GM12878 (cell line): Measurements from ENCODE around the gene UBXN10. TPM values are rescaled to one million over a fixed set of nuclear protein-coding genes. Genes with fewer than 3 reads are reported as not detected.

Experiments used
- ATAC-seq: fragments of 200-7000 bp; cut with Tn5 transposase; 3 replicates; pipeline ENCODE4 v1.9.1; 2020; ENCODE audit warnings: mild to moderate bottlenecking, moderate library complexity
- BruUV-seq: library from RNA; stranded (reverse); fragments of 400-500 nt; replicated peaks from 2 replicates; lab custom pipeline; 2021; lab: Mats Ljungman, UMichigan
- CTCF ChIA-PET: fragments of 300-600 bp; sonication (Branson Sonifier 250); formaldehyde crosslinking; extraction: SDS; loops from one replicate; lab custom pipeline; 2021; ENCODE audit warnings: inconsistent platforms; lab: Yijun Ruan, JAX
- POLR2A ChIA-PET: fragments of 350-600 bp; formaldehyde crosslinking; extraction: SDS; loops from one replicate; lab custom pipeline; 2021; ENCODE audit warnings: inconsistent platforms; lab: Charles Lee
- RAD21 ChIA-PET: fragments of 300-600 bp; sonication (Branson Sonifier 250); formaldehyde crosslinking; loops from one replicate; lab custom pipeline; 2023; ENCODE audit warnings: antibody characterized with exemption; ENCODE audit not compliant: unreplicated experiment; lab: Charles Lee
- SMC1A ChIA-PET: fragments of 300-600 bp; sonication (Branson Sonifier 250); formaldehyde crosslinking; loops from one replicate; lab custom pipeline; 2023; ENCODE audit not compliant: unreplicated experiment, uncharacterized antibody; lab: Charles Lee
- DNase-seq: peaks from one replicate; pipeline ENCODE4 v3.0.0-alpha.2; 2011; ENCODE audit warnings: low read depth, low spot score
- FAIRE-seq: peaks from 3 replicates; lab custom pipeline; 2011; peaks lifted over from hg19 to GRCh38; lab: Jason Lieb, UNC
- H2AFZ ChIP-seq: 2 replicates; pipeline ENCODE4 v1.6.0; 2011; ENCODE audit warnings: low read depth, low read length, control low read depth; ENCODE audit not compliant: control insufficient read depth
- H3K27ac ChIP-seq: 2 replicates; pipeline ENCODE4 v1.5.1; 2011; ENCODE audit warnings: control low read depth; ENCODE audit not compliant: control insufficient read depth, insufficient read depth
- H3K27me3 ChIP-seq, 2 experiments: replicated peaks in 1 of 2; 2 replicates each; pipeline versions ENCODE4 v1.6.0 to v1.6.1; 2011; ENCODE audit warnings: low read length in 1 of 2; ENCODE audit not compliant: control insufficient read depth in 2 of 2, insufficient read depth in 2 of 2
- H3K36me3 ChIP-seq, 2 experiments: 2 replicates each; pipeline ENCODE4 v1.5.1; 2011; ENCODE audit warnings: low read length in 1 of 2; ENCODE audit not compliant: control insufficient read depth in 2 of 2, insufficient read depth in 2 of 2
- H3K4me1 ChIP-seq: 2 replicates; pipeline ENCODE4 v1.6.1; 2011; ENCODE audit warnings: mild to moderate bottlenecking, low read length, moderate library complexity, mixed read lengths; ENCODE audit not compliant: control insufficient read depth, insufficient read depth
- H3K4me2 ChIP-seq: 2 replicates; pipeline ENCODE4 v1.6.0; 2011; ENCODE audit warnings: control low read depth; ENCODE audit not compliant: control insufficient read depth, insufficient read depth
- H3K4me3 ChIP-seq: fragments of 200-600 bp; sonication (generic); 2 replicates; pipeline ENCODE4 v1.5.1; 2016
- H3K79me2 ChIP-seq: 2 replicates; pipeline ENCODE4 v1.6.0; 2011; ENCODE audit warnings: low read length; ENCODE audit not compliant: control insufficient read depth, insufficient read depth
- H3K9ac ChIP-seq: 2 replicates; pipeline ENCODE4 v1.8.0; 2011; ENCODE audit warnings: low read length, control low read depth, mixed read lengths; ENCODE audit not compliant: control insufficient read depth, insufficient read depth
- H3K9me3 ChIP-seq: replicated peaks from 3 replicates; pipeline ENCODE4 v1.5.1; 2011; ENCODE audit warnings: mild to moderate bottlenecking, low read length; ENCODE audit not compliant: control insufficient read depth, insufficient read depth
- H4K20me1 ChIP-seq: 2 replicates; pipeline ENCODE4 v1.6.0; 2011; ENCODE audit not compliant: control insufficient read depth, insufficient read depth
- ESRRA ChIP-seq: IDR thresholded peaks from 2 replicates; pipeline ENCODE4 v1.6.1; 2012; ENCODE audit warnings: mild to moderate bottlenecking, low read length, improper control_type of control experiment
- HDAC6 ChIP-seq: fragments of 200-600 bp; sonication (generic); IDR thresholded peaks from one replicate; pipeline ENCODE4 v1.8.0; 2017; ENCODE audit warnings: antibody characterized with exemption; ENCODE audit not compliant: unreplicated experiment
- IRF5 ChIP-seq: fragments of 450-650 bp; IDR thresholded peaks from 2 replicates; pipeline ENCODE4 v1.6.1; 2017; ENCODE audit warnings: borderline replicate concordance
- MAX ChIP-seq: IDR thresholded peaks from 2 replicates; pipeline ENCODE4 v1.6.1; 2012; ENCODE audit warnings: low read depth, low read length, improper control_type of control experiment
- NFYA ChIP-seq: IDR thresholded peaks from 2 replicates; pipeline ENCODE4 v1.6.1; 2011; ENCODE audit warnings: low read depth, mild to moderate bottlenecking, low read length, improper control_type of control experiment, borderline replicate concordance
- NFYB ChIP-seq: IDR thresholded peaks from 2 replicates; pipeline ENCODE4 v1.6.1; 2011; ENCODE audit warnings: low read depth, mild to moderate bottlenecking, low read length, improper control_type of control experiment, moderate library complexity; ENCODE audit not compliant: insufficient read depth
- POLR2A ChIP-seq: IDR thresholded peaks from 2 replicates; pipeline ENCODE4 v1.6.1; 2011; ENCODE audit warnings: low read depth, mild to moderate bottlenecking, low read length
- RELA ChIP-seq: fragments of 450-650 bp; IDR thresholded peaks from 2 replicates; pipeline ENCODE4 v1.8.0; 2014; ENCODE audit warnings: borderline replicate concordance; ENCODE audit not compliant: partially characterized antibody
- RELB ChIP-seq: fragments of 450-650 bp; IDR thresholded peaks from 2 replicates; pipeline ENCODE4 v1.6.1; 2017; ENCODE audit warnings: low read depth, mild to moderate bottlenecking, moderate library complexity
- SREBF1 ChIP-seq: IDR thresholded peaks from 2 replicates; pipeline ENCODE4 v1.6.1; 2012; ENCODE audit warnings: mild to moderate bottlenecking, low read length
- SREBF2 ChIP-seq: IDR thresholded peaks from 2 replicates; pipeline ENCODE4 v1.6.1; 2012; ENCODE audit warnings: mild to moderate bottlenecking, low read length
- STAT3 ChIP-seq: IDR thresholded peaks from 2 replicates; pipeline ENCODE4 v1.6.1; 2011; ENCODE audit warnings: low read depth, low read length, improper control_type of control experiment
- TCF3 ChIP-seq: IDR thresholded peaks from 2 replicates; pipeline ENCODE4 v1.6.1; 2012; ENCODE audit warnings: low read depth, mild to moderate bottlenecking, low read length, borderline replicate concordance; ENCODE audit not compliant: insufficient read depth
- USF2 ChIP-seq: IDR thresholded peaks from 2 replicates; pipeline ENCODE4 v1.6.1; 2011; ENCODE audit warnings: low read depth, low read length, improper control_type of control experiment, borderline replicate concordance
- WGBS: methylation state at CpG from one replicate; pipeline ENCODE4 v1.1.6; 2016; ENCODE audit warnings: low lambda C conversion rate; ENCODE audit not compliant: insufficient replicate concordance, insufficient coverage; ENCODE audit errors: missing lambda C conversion rate; 5-methylcytosine and 5-hydroxymethylcytosine counted together
- in situ Hi-C: fragments of 300-500 bp; cut with MboI; formaldehyde crosslinking; loops from 9 replicates; pipeline ENCODE4 v1.14.3; 2018; ENCODE audit warnings: mixed read lengths
- intact Hi-C: fragments of 100-400 bp; cut with micrococcal nuclease; formaldehyde crosslinking; loops from one replicate; pipeline ENCODE4 v1.14.2; 2022; ENCODE audit not compliant: unreplicated experiment
- polyA plus RNA-seq, 11 experiments: library from polyadenylated mRNA; depleted of rRNA in 4 of 11; unstranded in 6 of 11; stranded (reverse) in 5 of 11; fragments of >200 nt; fragmentation: Nextera tagmentation in 4 of 11; fragmentation: Illumina TruSeq in 1 of 11; extraction: Ambion mirVana in 4 of 11; extraction: Trizol in 1 of 11; gene quantifications; 1 replicate in 1 of 11; 2 replicates in 10 of 11; pipeline versions ENCODE4 v1.2.1 to v1.2.3, GENCODE V29; 2011 to 2016; ENCODE audit warnings: inconsistent platforms in 2 of 11, missing spikeins in 2 of 11, low read depth in 1 of 11
- total RNA-seq, 4 experiments: library from RNA; depleted of rRNA in 3 of 4; stranded (reverse); fragments of >200 nt in 3 of 4; fragmentation: Illumina TruSeq in 1 of 4; extraction: Trizol in 1 of 4; gene quantifications; 2 replicates each; pipeline versions ENCODE4 v1.2.1 to v1.2.3, GENCODE V29; 2013 to 2021

UBXN10 gene
- total and polyA plus RNA-seq, 10 of the 15 experiments (the other 5 are each of a cell fraction or from before 2014, with no cell fraction given), result 0.03 to 0.15 (median 0.06) TPM; not detected in 7

- TF ChIP-seq RELA (no peak), SREBF2 (no peak)
Observed at GRCh38 chr1:20148571-20149500, 37.1 kb upstream of the UBXN10 start (continued).

- Histone ChIP-seq H3K36me3 (no peaks in the 10 kb centered on the region), H3K27me3 (no peaks in the 10 kb centered on the region), H4K20me1 (no peaks in the 10 kb centered on the region), H3K27ac (no peak overlapping the region), H3K9me3 (no peaks in the 10 kb centered on the region), H3K79me2 (no peaks in the 10 kb centered on the region), H3K4me1 (peaks cover 9% of the 10 kb centered on the region), H3K9ac (no peak overlapping the region), H2AFZ (no peak overlapping the region), H3K4me3 (no peak overlapping the region), H3K4me2 (no peak overlapping the region)
- in situ Hi-C loops, result loop anchor here (5.0 kb wide), 1 partner anchor 232 kb away; no protein-coding TSS in a partner anchor
- SMC1A ChIA-PET, result interaction anchor here (0.7 to 6.0 kb wide), 2 partner anchors 49 to 229 kb away, joined by 5 to 31 read pairs; no protein-coding TSS in a partner anchor
- CTCF ChIA-PET, result interaction anchor here (10.8 kb wide), 1 partner anchor 50 kb away, joined by 181 read pairs; no protein-coding TSS in a partner anchor
- RAD21 ChIA-PET, result interaction anchor here (0.7 to 4.2 kb wide), 2 partner anchors 49 to 232 kb away, joined by 4 to 91 read pairs; no protein-coding TSS in a partner anchor
- 63% methylated on average over 23 of the region's 27 CpGs for WGBS
- POLR2A ChIA-PET, result no interaction called here
- DNase-seq, result no peak
- BruUV-seq, result no TSS peak
- no peak for FAIRE-seq
- ATAC-seq, result no peak
- intact Hi-C loops, result loop anchor here (5.0 kb wide), 1 partner anchor 48 kb away; no protein-coding TSS in a partner anchor
- TF ChIP-seq NFYA, result no peak
- no peak for TF ChIP-seq SREBF1
- no peak for TF ChIP-seq STAT3
- no peak for TF ChIP-seq ESRRA
- no peak for TF ChIP-seq USF2
- TF ChIP-seq MAX, result no peak
- TF ChIP-seq TCF3, result no peak
- TF ChIP-seq HDAC6, result no peak
- no peak for TF ChIP-seq POLR2A
- no peak for TF ChIP-seq IRF5
- TF ChIP-seq RELB, result no peak
- TF ChIP-seq NFYB, result no peak
Observed at GRCh38 chr1:20149601-20150325, 36.1 kb upstream of the UBXN10 start.
